Retina (tissue), 1 donor: ENCODE data around the gene PIGR.

Source experiments
- DNase-seq: peaks from one replicate; pipeline ENCODE4 v3.0.0-alpha.2; 2016

PIGR gene

GRCh38 chr1:206885341-206886060 lies 60.8 kb downstream of the PIGR start:
- DNase-seq: no peak

- DNase-seq: no peak
Measured at GRCh38 chr1:206883876-206884275, 62.4 kb downstream of the PIGR start.

- DNase-seq: no peak
Measured at GRCh38 chr1:206883160-206883559, 63.1 kb downstream of the PIGR start.

DNA sequence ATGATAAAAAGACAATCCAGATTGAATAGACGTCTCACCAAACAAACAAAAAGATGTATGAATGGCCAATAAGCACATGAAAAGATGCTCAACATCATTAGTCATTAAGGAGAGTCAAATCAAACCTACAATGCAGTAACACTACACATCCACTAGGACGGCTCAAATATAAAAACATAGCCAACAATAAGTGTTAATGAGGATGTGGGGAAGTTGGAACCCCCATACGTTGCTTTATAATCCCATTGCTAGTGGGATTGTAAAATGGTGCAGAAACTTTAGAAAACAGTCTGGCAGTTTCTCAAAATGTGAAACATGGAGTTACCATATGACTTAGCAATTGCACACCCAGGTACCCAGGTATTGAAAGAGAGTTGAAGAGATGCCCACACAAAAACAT lies 63.7 kb downstream of the PIGR start:
- no peak for DNase-seq

GRCh38 chr1:206880314-206880713 lies 66.0 kb downstream of the PIGR start:
- no peak for DNase-seq
